ENCODE data around the gene IZUMO3. TPM values are rescaled to one million over a fixed set of nuclear protein-coding genes. Genes with fewer than 3 reads are reported as not detected.
"Not testable (repeated sequence)": the region's sequence is repeated elsewhere in the genome, so short reads cannot be mapped to it uniquely, and the experiment has no call there.

IZUMO3 gene
- not detected for total RNA-seq

- Histone ChIP-seq H3K4me1 (replicated peaks) (no peaks in the 10 kb centered on the region), H3K36me3 (no peaks in the 10 kb centered on the region), H3K27ac (no peak within 1 kb of the TSS), H3K27me3 (replicated peaks; ENCODE audit: insufficient read depth) (no peaks in the 10 kb centered on the region), H3K4me3 (no peak within 1 kb of the TSS), H3K9me3 (no peaks in the 10 kb centered on the region)
- intact Hi-C loops (cut with DNase I) = no loop called here
- no peak for TF ChIP-seq CTCF (IDR thresholded peaks at IDR 0.05)
- no peak for TF ChIP-seq POLR2AphosphoS5 (IDR thresholded peaks at IDR 0.05)
- TF ChIP-seq POLR2A (IDR thresholded peaks at IDR 0.05) = no peak
- WGBS = 89% methylated on average over 3 of the region's 3 CpGs
- no peak for DNase-seq (ENCODE audit: low spot score)
Measured at GRCh38 chr9:24545847-24546522, at the start of gene IZUMO3. TSS of gene IZUMO3 (minus strand) at chr9:24545897. CDS start at chr9:24545649, 248 bp downstream.

DNA sequence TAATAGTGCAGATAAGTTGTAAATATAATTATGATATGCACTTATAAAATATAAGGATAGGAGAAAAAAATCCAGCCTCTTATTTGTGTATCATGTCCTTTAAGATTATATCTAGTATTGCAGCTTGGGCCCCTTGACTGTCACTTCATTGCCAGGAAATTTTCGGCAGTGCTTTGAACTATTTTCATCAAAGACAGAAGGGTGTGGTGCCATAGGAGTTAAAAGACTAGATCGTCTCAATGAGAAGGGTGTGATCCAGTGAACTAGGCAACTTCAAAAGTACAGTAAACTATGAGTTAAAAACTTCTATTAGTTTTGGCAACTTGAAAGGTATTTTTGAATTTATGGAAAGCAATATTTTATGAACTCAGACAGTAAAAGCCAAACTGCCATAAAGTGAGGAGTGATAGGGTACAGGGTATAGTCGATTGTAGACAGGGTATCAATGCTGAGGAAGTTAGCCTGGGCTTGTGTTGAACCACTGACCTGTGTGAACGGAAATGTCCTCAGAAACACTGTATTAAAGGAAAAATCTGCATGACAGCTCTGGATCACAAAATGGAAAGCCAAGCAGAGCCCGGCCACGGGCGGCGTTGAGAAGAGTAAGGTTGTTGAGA, 48.6 kb upstream of the IZUMO3 start:
- no peak for DNase-seq (ENCODE audit: low spot score)
- H3K9me3 ChIP-seq = no peaks in the 10 kb centered on the region
- WGBS = 65% methylated on average over 8 of the region's 8 CpGs
- H3K36me3 ChIP-seq = no peaks in the 10 kb centered on the region
- no peak for TF ChIP-seq POLR2AphosphoS5 (IDR thresholded peaks at IDR 0.05)
- no peak for TF ChIP-seq POLR2A (IDR thresholded peaks at IDR 0.05)
- TF ChIP-seq CTCF (IDR thresholded peaks at IDR 0.05) = no peak
- intact Hi-C loops (cut with DNase I) = no loop called here
- H3K27me3 ChIP-seq (replicated peaks; ENCODE audit: insufficient read depth) = no peaks in the 10 kb centered on the region
- no peaks in the 10 kb centered on the region for H3K4me1 ChIP-seq (replicated peaks)
- no peak overlapping the region for H3K27ac ChIP-seq
- H3K4me3 ChIP-seq = no peak overlapping the region

- no peak overlapping the region for H3K27ac ChIP-seq
- no peaks in the 10 kb centered on the region for H3K27me3 ChIP-seq (replicated peaks; ENCODE audit: insufficient read depth)
- no peaks in the 10 kb centered on the region for H3K9me3 ChIP-seq
- TF ChIP-seq CTCF (IDR thresholded peaks at IDR 0.05) (no peak), POLR2A (IDR thresholded peaks at IDR 0.05) (no peak), POLR2AphosphoS5 (IDR thresholded peaks at IDR 0.05) (no peak)
- H3K36me3 ChIP-seq = no peaks in the 10 kb centered on the region
- H3K4me3 ChIP-seq = no peak overlapping the region
- intact Hi-C loops (cut with DNase I) = no loop called here
- no peak for DNase-seq (ENCODE audit: low spot score)
- 74% methylated on average over 1 of the region's 1 CpG for WGBS
- H3K4me1 ChIP-seq (replicated peaks) = no peaks in the 10 kb centered on the region
Measured at GRCh38 chr9:24590432-24590831, 44.7 kb upstream of the IZUMO3 start.

- TF ChIP-seq POLR2A (IDR thresholded peaks at IDR 0.05) = no peak
- H3K4me1 ChIP-seq (replicated peaks) = no peaks in the 10 kb centered on the region
- DNase-seq (ENCODE audit: low spot score) = no peak
- no peak overlapping the region for H3K4me3 ChIP-seq
- WGBS = 87% methylated on average over 2 of the region's 2 CpGs
- no peaks in the 10 kb centered on the region for H3K27me3 ChIP-seq (replicated peaks; ENCODE audit: insufficient read depth)
- intact Hi-C loops (cut with DNase I) = no loop called here
- H3K9me3 ChIP-seq = no peaks in the 10 kb centered on the region
- no peak overlapping the region for H3K27ac ChIP-seq
- H3K36me3 ChIP-seq = no peaks in the 10 kb centered on the region
Measured at GRCh38 chr9:24587883-24588282, 42.2 kb upstream of the IZUMO3 start.

DNA sequence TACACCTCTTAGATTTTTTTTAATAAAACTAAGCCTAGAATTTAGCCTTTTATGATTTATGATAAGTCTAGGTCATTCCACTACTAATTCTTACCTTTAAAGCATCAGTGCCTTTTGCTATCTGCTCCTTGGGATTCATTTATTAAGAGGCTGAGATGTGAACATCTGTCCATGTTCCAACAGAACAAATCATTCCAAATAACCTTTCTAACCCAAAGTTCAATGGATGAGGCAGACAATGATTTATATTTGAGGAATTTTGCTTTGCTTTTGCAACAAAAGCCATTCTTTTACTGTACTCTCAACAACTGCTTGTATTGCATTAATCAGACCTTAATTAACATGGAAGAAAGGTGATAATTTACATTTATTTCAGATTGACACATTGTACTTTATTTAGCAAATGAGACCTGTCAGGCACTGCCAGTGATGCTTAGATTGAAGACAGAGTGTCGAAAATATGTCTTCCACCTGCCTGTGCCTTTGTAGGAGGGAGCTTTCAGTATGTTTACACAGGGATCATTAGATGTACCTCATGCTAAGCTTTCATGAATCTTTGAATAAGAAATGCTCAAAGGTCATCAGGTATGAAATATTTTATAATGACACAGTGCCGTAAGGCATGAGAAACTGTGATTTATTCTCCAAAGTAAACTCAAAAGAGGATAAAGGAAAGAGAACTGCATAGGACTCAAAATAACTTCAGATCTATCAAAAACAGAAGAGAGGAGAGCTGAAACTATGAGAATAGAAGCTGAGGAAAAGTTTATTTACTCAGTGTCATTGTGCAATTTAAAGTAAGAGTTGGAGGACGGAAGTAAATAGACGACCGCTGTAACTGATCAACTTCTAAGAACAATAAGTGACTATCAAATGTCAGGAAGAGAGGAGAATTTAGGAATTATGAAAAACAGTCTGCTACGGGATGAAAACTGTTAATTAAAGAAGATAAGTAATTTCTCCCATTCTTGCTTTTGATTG, 36.7 kb upstream of the IZUMO3 start:
- no peak for TF ChIP-seq POLR2AphosphoS5 (IDR thresholded peaks at IDR 0.05)
- TF ChIP-seq CTCF (IDR thresholded peaks at IDR 0.05) = no peak
- intact Hi-C loops (cut with DNase I) = no loop called here
- no peaks in the 10 kb centered on the region for H3K36me3 ChIP-seq
- no peak overlapping the region for H3K4me3 ChIP-seq
- no peak for DNase-seq (ENCODE audit: low spot score)
- H3K27ac ChIP-seq = no peak overlapping the region
- whole genome bisulfite sequencing = 44% methylated on average over 6 of the region's 6 CpGs
- no peaks in the 10 kb centered on the region for H3K9me3 ChIP-seq
- no peaks in the 10 kb centered on the region for H3K4me1 ChIP-seq (replicated peaks)
- H3K27me3 ChIP-seq (replicated peaks; ENCODE audit: insufficient read depth) = no peaks in the 10 kb centered on the region

GRCh38 chr9:24580005-24580404, 34.3 kb upstream of the IZUMO3 start:
- H3K27ac ChIP-seq; DNase-seq (ENCODE audit: low spot score); H3K27me3 ChIP-seq (replicated peaks; ENCODE audit: insufficient read depth); intact Hi-C loops (cut with DNase I); H3K4me3 ChIP-seq; H3K9me3 ChIP-seq; H3K36me3 ChIP-seq; H3K4me1 ChIP-seq (replicated peaks): not testable (repeated sequence)
- 73% methylated on average over 21 of the region's 21 CpGs for WGBS
